ENCODE measurements around the gene ITSN1.
A peak's percentile ranks its signal among the peaks of the same experiment; 100 is the strongest.

ITSN1 gene

DNA sequence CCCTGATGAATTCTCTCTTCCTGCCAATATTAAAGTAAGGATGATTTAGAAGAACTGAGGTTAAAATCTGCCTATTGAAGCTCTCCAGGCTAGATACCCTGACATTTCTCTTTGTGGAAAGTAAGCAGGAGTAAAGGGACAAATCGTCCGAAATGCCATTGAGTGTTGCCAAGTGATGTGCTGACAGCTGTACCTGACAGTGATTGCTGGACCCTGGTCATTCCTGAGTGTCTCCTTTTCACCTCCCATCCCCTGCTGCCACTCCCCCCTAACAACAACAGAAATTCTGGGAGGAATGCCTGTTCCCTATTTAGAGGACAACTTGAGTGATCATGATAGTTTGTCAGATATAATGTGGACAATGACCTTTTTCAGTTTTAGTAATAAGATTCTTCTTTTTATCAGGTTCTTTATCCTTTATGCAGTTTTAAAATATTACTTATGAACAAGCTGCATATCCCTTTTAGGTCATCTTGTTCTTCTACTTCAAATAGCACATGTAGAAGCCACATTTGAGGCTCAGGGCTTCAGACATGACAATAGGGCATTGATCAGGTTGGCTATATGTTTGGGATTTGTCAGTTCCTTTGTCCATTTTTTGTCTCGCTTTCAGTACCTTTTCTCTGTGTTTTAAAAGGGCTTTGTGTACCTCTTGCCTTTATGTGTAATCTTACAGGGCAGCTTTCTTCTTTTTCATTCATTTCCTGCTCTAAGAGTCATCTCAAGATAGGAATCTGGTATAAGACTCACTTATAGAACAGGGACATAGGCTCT, 56.0 kb downstream of the ITSN1 start:
- no peak overlapping the region for H2BK12ac ChIP-seq (ENCODE audit: low read length)
- H3K23ac ChIP-seq (ENCODE audit: low read length), result no peak overlapping the region
- H4K91ac ChIP-seq (ENCODE audit: low read depth, low read length), result no peak overlapping the region
- no peak overlapping the region for H4K12ac ChIP-seq (ENCODE audit: low read depth, low read length)
- no peak overlapping the region for H2BK5ac ChIP-seq (ENCODE audit: low read depth, low read length, poor library complexity)
- no peak for DNase-seq
- H3K9me3 ChIP-seq (ENCODE audit: insufficient read depth, low read depth, low read length), result no peaks in the 10 kb centered on the region
- peak overlapping the region; percentile 19 for H3K4ac ChIP-seq (ENCODE audit: low read depth, low read length)
- no peak overlapping the region for H3K18ac ChIP-seq (ENCODE audit: low read length)
- no peak overlapping the region for H3K27ac ChIP-seq (ENCODE audit: low read depth, low read length)
- peaks cover 0 to 3% of the 10 kb centered on the region in 2 experiments for H3K36me3 ChIP-seq (ENCODE audit: control insufficient read depth in 1 of 2, insufficient read depth in 2 of 2, low read length in 2 of 2)
- H3K14ac ChIP-seq (ENCODE audit: low read length), result no peak overlapping the region
- H2AFZ ChIP-seq (ENCODE audit: insufficient read depth, low read length, poor library complexity), result no peak overlapping the region
- H3K4me2 ChIP-seq (ENCODE audit: low read length), result no peak overlapping the region
- no peak overlapping the region for H4K8ac ChIP-seq (ENCODE audit: low read depth, low read length)
- no peaks in the 10 kb centered on the region for H3K27me3 ChIP-seq (ENCODE audit: insufficient read depth, low read length)
- H2BK120ac ChIP-seq (ENCODE audit: insufficient read depth, low read length, poor library complexity), result no peak overlapping the region
- peaks cover 0 to 2% of the 10 kb centered on the region in 2 experiments for H3K4me1 ChIP-seq (ENCODE audit: control insufficient read depth in 1 of 2, insufficient read depth in 2 of 2, low read length in 2 of 2)
- peaks cover 8% of the 10 kb centered on the region for H3K79me2 ChIP-seq (ENCODE audit: control insufficient read depth, insufficient read depth, low read length, poor library complexity)
- no CpG with 5 or more reads among the region's 3 CpGs for WGBS (ENCODE audit: extremely low coverage, insufficient coverage, insufficient read length)
- no peaks in the 10 kb centered on the region for H3K79me1 ChIP-seq (ENCODE audit: low read length)
- H3K9ac ChIP-seq (ENCODE audit: low read length), result no peak overlapping the region
- H3K4me3 ChIP-seq (ENCODE audit: low read depth, low read length), result no peak overlapping the region
- H2AK5ac ChIP-seq (ENCODE audit: low read length), result no peak overlapping the region

DNA sequence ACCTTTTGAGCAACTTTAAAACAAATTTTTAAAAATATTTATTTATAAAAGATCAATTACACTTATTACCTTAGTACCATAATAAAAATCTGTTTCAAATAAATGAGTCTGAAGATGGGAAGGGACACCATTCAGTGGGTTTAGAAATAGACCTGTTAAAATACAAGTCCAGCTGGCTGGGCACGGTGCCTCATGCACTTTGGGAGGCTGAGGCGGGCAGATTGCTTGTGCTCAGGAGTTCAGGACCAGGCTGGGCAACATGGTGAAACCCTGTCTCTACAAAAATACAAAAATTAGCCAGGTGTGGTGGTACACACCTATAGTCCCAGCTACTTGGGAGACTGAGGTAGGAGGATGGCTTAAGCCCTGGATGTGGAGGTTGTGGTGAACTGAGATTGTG, 57.0 kb downstream of the ITSN1 start:
- Histone ChIP-seq H3K4me2 (ENCODE audit: low read length) (no peak overlapping the region), H2AFZ (ENCODE audit: insufficient read depth, low read length, poor library complexity) (no peak overlapping the region), H4K91ac (ENCODE audit: low read depth, low read length) (no peak overlapping the region), H3K14ac (ENCODE audit: low read length) (no peak overlapping the region), H2AK5ac (ENCODE audit: low read length) (no peak overlapping the region), H3K9me3 (ENCODE audit: insufficient read depth, low read depth, low read length) (no peaks in the 10 kb centered on the region), H3K4me1 (ENCODE audit: control insufficient read depth in 1 of 2, insufficient read depth in 2 of 2, low read length in 2 of 2) (peaks cover 0 to 2% of the 10 kb centered on the region in 2 experiments), H3K36me3 (ENCODE audit: control insufficient read depth in 1 of 2, insufficient read depth in 2 of 2, low read length in 2 of 2) (peaks cover 0 to 3% of the 10 kb centered on the region in 2 experiments), H4K8ac (ENCODE audit: low read depth, low read length) (no peak overlapping the region), H3K9ac (ENCODE audit: low read length) (no peak overlapping the region), H2BK120ac (ENCODE audit: insufficient read depth, low read length, poor library complexity) (no peak overlapping the region), H2BK5ac (ENCODE audit: low read depth, low read length, poor library complexity) (no peak overlapping the region), H4K12ac (ENCODE audit: low read depth, low read length) (no peak overlapping the region), H3K18ac (ENCODE audit: low read length) (no peak overlapping the region), H3K27ac (ENCODE audit: low read depth, low read length) (no peak overlapping the region), H3K79me2 (ENCODE audit: control insufficient read depth, insufficient read depth, low read length, poor library complexity) (peaks cover 8% of the 10 kb centered on the region), H2BK12ac (ENCODE audit: low read length) (no peak overlapping the region), H3K4me3 (ENCODE audit: low read depth, low read length) (no peak overlapping the region), H3K27me3 (ENCODE audit: insufficient read depth, low read length) (no peaks in the 10 kb centered on the region), H3K4ac (ENCODE audit: low read depth, low read length) (peak overlapping the region; percentile 96), H3K23ac (ENCODE audit: low read length) (no peak overlapping the region), H3K79me1 (ENCODE audit: low read length) (no peaks in the 10 kb centered on the region)
- DNase-seq, result no peak
- WGBS (ENCODE audit: extremely low coverage, insufficient coverage, insufficient read length), result no CpG with 5 or more reads among the region's 2 CpGs

DNA sequence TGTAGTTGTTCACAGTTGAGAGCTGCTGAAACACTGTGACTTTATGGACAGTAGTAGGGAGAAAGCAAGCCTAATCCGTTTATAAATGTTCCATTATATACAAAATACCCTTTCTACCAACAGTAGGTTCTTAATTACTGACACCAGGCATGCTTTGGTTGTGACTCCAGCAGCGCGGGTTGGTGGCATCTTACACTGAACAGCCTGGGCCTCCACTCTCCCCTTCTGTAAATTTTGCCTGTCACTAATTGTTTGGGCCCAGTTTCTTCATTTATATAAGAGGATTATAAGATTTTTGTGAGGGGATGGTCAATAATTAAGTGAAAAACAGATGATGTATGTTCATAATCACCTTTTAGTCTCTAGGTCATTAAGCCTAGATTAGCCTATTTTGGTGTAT, 58.2 kb downstream of the ITSN1 start:
- Histone ChIP-seq H3K4me3 (ENCODE audit: low read depth, low read length) (no peak overlapping the region), H3K27me3 (ENCODE audit: insufficient read depth, low read length) (no peaks in the 10 kb centered on the region), H2BK12ac (ENCODE audit: low read length) (no peak overlapping the region), H4K8ac (ENCODE audit: low read depth, low read length) (no peak overlapping the region), H3K36me3 (ENCODE audit: control insufficient read depth in 1 of 2, insufficient read depth in 2 of 2, low read length in 2 of 2) (no peaks in the 10 kb centered on the region), H3K23ac (ENCODE audit: low read length) (no peak overlapping the region), H3K18ac (ENCODE audit: low read length) (no peak overlapping the region), H3K27ac (ENCODE audit: low read depth, low read length) (no peak overlapping the region), H3K4ac (ENCODE audit: low read depth, low read length) (peak overlapping the region; percentile 76), H3K14ac (ENCODE audit: low read length) (no peak overlapping the region), H3K79me2 (ENCODE audit: control insufficient read depth, insufficient read depth, low read length, poor library complexity) (peaks cover 8% of the 10 kb centered on the region), H3K9me3 (ENCODE audit: insufficient read depth, low read depth, low read length) (no peaks in the 10 kb centered on the region), H4K91ac (ENCODE audit: low read depth, low read length) (no peak overlapping the region), H2BK120ac (ENCODE audit: insufficient read depth, low read length, poor library complexity) (no peak overlapping the region), H3K4me1 (ENCODE audit: control insufficient read depth in 1 of 2, insufficient read depth in 2 of 2, low read length in 2 of 2) (peaks cover 0 to 2% of the 10 kb centered on the region in 2 experiments), H3K4me2 (ENCODE audit: low read length) (no peak overlapping the region), H2AK5ac (ENCODE audit: low read length) (no peak overlapping the region), H4K12ac (ENCODE audit: low read depth, low read length) (no peak overlapping the region), H3K79me1 (ENCODE audit: low read length) (no peaks in the 10 kb centered on the region), H3K9ac (ENCODE audit: low read length) (no peak overlapping the region), H2BK5ac (ENCODE audit: low read depth, low read length, poor library complexity) (no peak overlapping the region), H2AFZ (ENCODE audit: insufficient read depth, low read length, poor library complexity) (no peak overlapping the region)
- DNase-seq, result no peak
- no CpG with 5 or more reads among the region's 3 CpGs for WGBS (ENCODE audit: extremely low coverage, insufficient coverage, insufficient read length)

DNA sequence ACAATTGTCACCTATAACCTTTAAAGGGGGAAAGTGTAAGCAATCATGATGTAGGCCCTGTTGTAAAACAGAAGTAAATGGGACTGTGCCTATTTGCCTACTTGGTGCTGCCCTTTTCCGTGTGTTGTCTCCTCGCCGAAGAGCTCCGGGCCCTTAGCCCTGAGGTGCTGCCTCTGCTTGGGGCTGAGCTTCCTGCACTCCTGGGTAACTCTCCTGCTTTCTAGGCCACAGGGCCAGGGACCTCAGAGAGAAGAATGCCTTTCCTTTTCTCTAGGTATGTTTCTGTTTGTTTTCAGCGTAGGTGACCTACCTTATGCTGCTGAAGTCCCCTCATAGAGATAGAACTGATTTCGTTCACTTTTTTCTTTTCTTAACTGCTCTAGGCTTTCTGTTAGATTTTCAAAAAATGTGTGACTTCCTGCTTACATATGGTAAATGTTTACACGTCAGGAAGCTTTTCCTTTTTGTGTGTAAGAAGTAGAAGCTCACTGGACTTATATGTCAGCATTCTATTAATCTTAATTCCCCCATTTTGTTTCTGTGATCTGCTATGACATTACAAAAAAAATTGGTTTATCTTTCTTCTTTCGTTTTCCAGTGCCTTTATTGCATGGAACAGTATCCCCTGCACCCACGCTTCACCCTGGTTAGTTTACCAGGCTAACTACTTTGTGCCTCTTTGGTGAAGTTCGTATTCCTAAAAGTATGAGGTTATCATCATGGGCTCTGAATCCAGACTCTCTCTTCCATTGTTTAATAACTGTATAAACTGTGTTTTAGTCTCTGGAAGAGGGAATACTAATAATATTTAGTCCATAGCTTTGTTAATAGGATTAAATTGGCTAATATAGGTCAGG, 61.7 kb downstream of the ITSN1 start:
- Histone ChIP-seq H4K12ac (ENCODE audit: low read depth, low read length) (no peak overlapping the region), H3K27me3 (ENCODE audit: insufficient read depth, low read length) (no peaks in the 10 kb centered on the region), H2BK120ac (ENCODE audit: insufficient read depth, low read length, poor library complexity) (no peak overlapping the region), H3K14ac (ENCODE audit: low read length) (no peak overlapping the region), H3K23ac (ENCODE audit: low read length) (no peak overlapping the region), H4K91ac (ENCODE audit: low read depth, low read length) (no peak overlapping the region), H3K79me1 (ENCODE audit: low read length) (no peaks in the 10 kb centered on the region), H3K9ac (ENCODE audit: low read length) (no peak overlapping the region), H2AK5ac (ENCODE audit: low read length) (no peak overlapping the region), H2AFZ (ENCODE audit: insufficient read depth, low read length, poor library complexity) (no peak overlapping the region), H3K36me3 (ENCODE audit: control insufficient read depth in 1 of 2, insufficient read depth in 2 of 2, low read length in 2 of 2) (no peaks in the 10 kb centered on the region), H3K4ac (ENCODE audit: low read depth, low read length) (no peak overlapping the region), H3K18ac (ENCODE audit: low read length) (no peak overlapping the region), H3K27ac (ENCODE audit: low read depth, low read length) (peak overlapping the region; percentile 11), H4K8ac (ENCODE audit: low read depth, low read length) (no peak overlapping the region), H3K4me3 (ENCODE audit: low read depth, low read length) (no peak overlapping the region), H3K4me1 (ENCODE audit: control insufficient read depth in 1 of 2, insufficient read depth in 2 of 2, low read length in 2 of 2) (no peaks in the 10 kb centered on the region), H3K9me3 (ENCODE audit: insufficient read depth, low read depth, low read length) (no peaks in the 10 kb centered on the region), H2BK12ac (ENCODE audit: low read length) (no peak overlapping the region), H3K4me2 (ENCODE audit: low read length) (peak overlapping the region; percentile 1), H2BK5ac (ENCODE audit: low read depth, low read length, poor library complexity) (no peak overlapping the region), H3K79me2 (ENCODE audit: control insufficient read depth, insufficient read depth, low read length, poor library complexity) (peaks cover 8% of the 10 kb centered on the region)
- peak; percentile 2 to 35 for DNase-seq
- no CpG with 5 or more reads among the region's 10 CpGs for WGBS (ENCODE audit: extremely low coverage, insufficient coverage, insufficient read length)
